CD4-positive, alpha-beta T cell treated with Interleukin-4 for 1 hour (primary cell): Measurements from ENCODE around the gene RASA3.
A peak's percentile ranks its signal among the peaks of the same experiment; 100 is the strongest.
"Not testable (repeated sequence)": the region's sequence is repeated elsewhere in the genome, so short reads cannot be mapped to it uniquely, and the experiment has no call there.

Source experiments
- DNase-seq, 2 donors: peaks; one replicate each; pipeline ENCODE4 v3.0.0-alpha.2; 2020 to 2022

The RASA3 gene

GRCh38 chr13:114132419-114133121, at the start of gene RASA3:
TSS of gene RASA3 (minus strand) at chr13:114132623. CDS start at chr13:114132489, 134 bp downstream.
- peak; percentile 61 to 66 for DNase-seq

- no peak for DNase-seq
Observed at GRCh38 chr13:114179087-114179658, 46.8 kb upstream of the RASA3 start, which contains the start of gene CFAP97D2. TSS of gene CFAP97D2 (plus strand) at chr13:114179257. CDS start at chr13:114179331, 74 bp downstream.

GRCh38 chr13:114177245-114178010, 45.0 kb upstream of the RASA3 start:
- DNase-seq = no peak

GRCh38 chr13:114176359-114176902, 44.0 kb upstream of the RASA3 start:
- DNase-seq = not testable (repeated sequence)

GRCh38 chr13:114174529-114174961, 42.1 kb upstream of the RASA3 start:
- DNase-seq = no peak

GRCh38 chr13:114173745-114174144, 41.3 kb upstream of the RASA3 start:
- DNase-seq = no peak

- DNase-seq = no peak
Observed at GRCh38 chr13:114173272-114173671, 40.8 kb upstream of the RASA3 start.

GRCh38 chr13:114167885-114168284, 35.5 kb upstream of the RASA3 start:
- DNase-seq = no peak

GRCh38 chr13:114167426-114167825, 35.0 kb upstream of the RASA3 start:
- DNase-seq = peak in 1 of 2 donors; percentile 41

GRCh38 chr13:114166381-114167131, 34.1 kb upstream of the RASA3 start:
- no peak for DNase-seq

- DNase-seq = no peak
Observed at GRCh38 chr13:114164681-114165429, 32.4 kb upstream of the RASA3 start.

GRCh38 chr13:114164053-114164452, 31.6 kb upstream of the RASA3 start:
- no peak for DNase-seq

GRCh38 chr13:114162533-114162922, 30.1 kb upstream of the RASA3 start:
- DNase-seq = no peak

GRCh38 chr13:114161644-114162532, 29.5 kb upstream of the RASA3 start:
- DNase-seq = peak; percentile 50 to 51

GRCh38 chr13:114161028-114161556, 28.7 kb upstream of the RASA3 start:
- no peak for DNase-seq

- not testable (repeated sequence) for DNase-seq
Observed at GRCh38 chr13:114158869-114159666, 26.6 kb upstream of the RASA3 start.

- DNase-seq = no peak
Observed at GRCh38 chr13:114157869-114158495, 25.6 kb upstream of the RASA3 start.

- DNase-seq = peak in 1 of 2 donors; percentile 53
Observed at GRCh38 chr13:114155926-114156883, 23.8 kb upstream of the RASA3 start.
